GM21619 (cell line): ENCODE results near the gene TFG.
"Not testable (repeated sequence)": the region's sequence is repeated elsewhere in the genome, so short reads cannot be mapped to it uniquely, and the experiment has no call there.

Source experiments
- ATAC-seq: cut with Tn5 transposase; IDR thresholded peaks from one replicate; pipeline ENCODE4 v1.9.1; 2021; ENCODE audit not compliant: unreplicated experiment

TFG gene

GRCh38 chr3:100708989-100709841 lies at the start of gene TFG:
TFG (plus strand) TSS chr3:100709494; CDS start chr3:100713686, 4,192 bp downstream.
- ATAC-seq, result peak; percentile 92

GRCh38 chr3:100661294-100661693 lies 48.0 kb upstream of the TFG start:
- not testable (repeated sequence) for ATAC-seq

GRCh38 chr3:100662113-100662823 lies 47.0 kb upstream of the TFG start:
- no peak for ATAC-seq

- ATAC-seq, result no peak
Observed at GRCh38 chr3:100665230-100665629, 44.1 kb upstream of the TFG start.

- ATAC-seq, result not testable (repeated sequence)
Observed at GRCh38 chr3:100666699-100667098, 42.6 kb upstream of the TFG start.

GRCh38 chr3:100667316-100667715 lies 42.0 kb upstream of the TFG start:
- not testable (repeated sequence) for ATAC-seq

GRCh38 chr3:100670995-100671394 lies 38.3 kb upstream of the TFG start:
- not testable (repeated sequence) for ATAC-seq

- no peak for ATAC-seq
Observed at GRCh38 chr3:100681496-100681895, 27.8 kb upstream of the TFG start.

GRCh38 chr3:100682056-100682853 lies 27.0 kb upstream of the TFG start:
- ATAC-seq, result no peak

- ATAC-seq, result no peak
Observed at GRCh38 chr3:100682854-100683760, 26.2 kb upstream of the TFG start.

- no peak for ATAC-seq
Observed at GRCh38 chr3:100693225-100693624, 16.1 kb upstream of the TFG start.

- no peak for ATAC-seq
Observed at GRCh38 chr3:100695696-100696095, 13.6 kb upstream of the TFG start.

- ATAC-seq, result no peak
Observed at GRCh38 chr3:100696161-100696560, 13.1 kb upstream of the TFG start.

- no peak for ATAC-seq
Observed at GRCh38 chr3:100697172-100697571, 12.1 kb upstream of the TFG start.

- ATAC-seq, result no peak
Observed at GRCh38 chr3:100697723-100698285, 11.5 kb upstream of the TFG start.

GRCh38 chr3:100698736-100699135 lies 10.6 kb upstream of the TFG start:
- ATAC-seq, result no peak

GRCh38 chr3:100700708-100701107 lies 8.6 kb upstream of the TFG start:
- ATAC-seq, result no peak

- ATAC-seq, result no peak
Observed at GRCh38 chr3:100702082-100702979, 7.0 kb upstream of the TFG start.

GRCh38 chr3:100702980-100703345 lies 6.3 kb upstream of the TFG start:
- ATAC-seq, result no peak
